ENCODE data around the gene AARS1.
A peak's percentile ranks its signal among the peaks of the same experiment; 100 is the strongest.
"Not testable (repeated sequence)": the region's sequence is repeated elsewhere in the genome, so short reads cannot be mapped to it uniquely, and the experiment has no call there.

The AARS1 gene

GRCh38 chr16:70255574-70255973, 33.7 kb downstream of the AARS1 start:
- no peak for FAIRE-seq
- no peak for DNase-seq (ENCODE audit: insufficient read length, low spot score)
- TF ChIP-seq POLR2A (IDR thresholded peaks at IDR 0.05; ENCODE audit: low read depth, low read length), result no peak

- TF ChIP-seq POLR2A (IDR thresholded peaks at IDR 0.05; ENCODE audit: low read depth, low read length), result no peak
- no peak for FAIRE-seq
- DNase-seq (ENCODE audit: insufficient read length, low spot score), result no peak
These were observed 34.4 kb downstream of the AARS1 start for GRCh38 chr16:70254965-70255286.

GRCh38 chr16:70254180-70254964, 34.9 kb downstream of the AARS1 start:
- FAIRE-seq (no peak), DNase-seq (ENCODE audit: insufficient read length, low spot score) (no peak)
- TF ChIP-seq POLR2A (IDR thresholded peaks at IDR 0.05; ENCODE audit: low read depth, low read length), result no peak

GRCh38 chr16:70253291-70254106, 35.8 kb downstream of the AARS1 start:
- DNase-seq (ENCODE audit: insufficient read length, low spot score) (peak; percentile 40), FAIRE-seq (no peak)
- TF ChIP-seq POLR2A (IDR thresholded peaks at IDR 0.05; ENCODE audit: low read depth, low read length), result no peak

- FAIRE-seq (no peak), DNase-seq (ENCODE audit: insufficient read length, low spot score) (peak; percentile 33)
- TF ChIP-seq POLR2A (IDR thresholded peaks at IDR 0.05; ENCODE audit: low read depth, low read length), result no peak
These were observed 36.8 kb downstream of the AARS1 start for GRCh38 chr16:70252355-70252988.

- DNase-seq (ENCODE audit: insufficient read length, low spot score), result peak; percentile 96
- peak; percentile 62 for FAIRE-seq
- peak; percentile 78 for TF ChIP-seq POLR2A (IDR thresholded peaks at IDR 0.05; ENCODE audit: low read depth, low read length)
These were observed 37.5 kb downstream of the AARS1 start, which contains the start of gene EXOSC6 for GRCh38 chr16:70251629-70252354. EXOSC6 (minus strand) TSS chr16:70251940; CDS start chr16:70251900, 40 bp downstream.

- no peak for FAIRE-seq
- no peak for TF ChIP-seq POLR2A (IDR thresholded peaks at IDR 0.05; ENCODE audit: low read depth, low read length)
- peak; percentile 49 for DNase-seq (ENCODE audit: insufficient read length, low spot score)
These were observed 38.3 kb downstream of the AARS1 start for GRCh38 chr16:70250748-70251628.

- FAIRE-seq; DNase-seq (ENCODE audit: insufficient read length, low spot score): not testable (repeated sequence)
These were observed 39.6 kb downstream of the AARS1 start for GRCh38 chr16:70249697-70250096.

GRCh38 chr16:70238773-70239172, 50.5 kb downstream of the AARS1 start:
- not testable (repeated sequence) for FAIRE-seq; DNase-seq (ENCODE audit: insufficient read length, low spot score)

- not testable (repeated sequence) for DNase-seq (ENCODE audit: insufficient read length, low spot score); FAIRE-seq
These were observed 57.5 kb downstream of the AARS1 start for GRCh38 chr16:70231831-70232230.

GRCh38 chr16:70226024-70226423, 63.3 kb downstream of the AARS1 start:
- not testable (repeated sequence) for FAIRE-seq; DNase-seq (ENCODE audit: insufficient read length, low spot score)

- not testable (repeated sequence) for DNase-seq (ENCODE audit: insufficient read length, low spot score); FAIRE-seq
These were observed 63.9 kb downstream of the AARS1 start for GRCh38 chr16:70225430-70225829.

GRCh38 chr16:70224645-70225044, 64.7 kb downstream of the AARS1 start:
- DNase-seq (ENCODE audit: insufficient read length, low spot score); FAIRE-seq: not testable (repeated sequence)

- not testable (repeated sequence) for DNase-seq (ENCODE audit: insufficient read length, low spot score); FAIRE-seq
These were observed 65.3 kb downstream of the AARS1 start for GRCh38 chr16:70223971-70224513.

- not testable (repeated sequence) for DNase-seq (ENCODE audit: insufficient read length, low spot score); FAIRE-seq
These were observed 66.1 kb downstream of the AARS1 start for GRCh38 chr16:70223216-70223615.

- FAIRE-seq, result not testable (repeated sequence)
These were observed 66.7 kb downstream of the AARS1 start for GRCh38 chr16:70222574-70222973.

GRCh38 chr16:70218586-70218985, 70.7 kb downstream of the AARS1 start:
- FAIRE-seq; DNase-seq (ENCODE audit: insufficient read length, low spot score): not testable (repeated sequence)

More at GRCh38 chr16:70222574-70222973, 66.7 kb downstream of the AARS1 start:
- DNase-seq (ENCODE audit: insufficient read length, low spot score), result not testable (repeated sequence)

- not testable (repeated sequence) for DNase-seq (ENCODE audit: insufficient read length, low spot score); FAIRE-seq
These were observed 82.9 kb downstream of the AARS1 start for GRCh38 chr16:70206382-70206781.
